Liver (tissue), 9 donors: ENCODE measurements around the gene FGF12. TPM values are rescaled to one million over a fixed set of nuclear protein-coding genes. Genes with fewer than 3 reads are reported as not detected.

Experiments used
- DNase-seq: peaks from one replicate; pipeline ENCODE4 v3.0.0-alpha.2; 2017; ENCODE audit warnings: low spot score
- H3K27ac ChIP-seq, 2 donors: one replicate each; pipeline ENCODE4 v1.7.0; 2013; ENCODE audit warnings: inconsistent platforms in 2 of 2, low read length in 2 of 2, control low read depth in 1 of 2, low read depth in 1 of 2, mild to moderate bottlenecking in 1 of 2
- H3K27me3 ChIP-seq, 4 donors: one replicate each; pipeline versions ENCODE4 v1.6.1 to v1.7.0; 2013; ENCODE audit warnings: low read length in 3 of 4, inconsistent platforms in 1 of 4, mild to moderate bottlenecking in 1 of 4, moderate library complexity in 1 of 4; ENCODE audit not compliant: control insufficient read depth in 4 of 4, insufficient read depth in 4 of 4
- H3K36me3 ChIP-seq, 4 donors: one replicate each; pipeline versions ENCODE4 v1.6.1 to v1.7.0; 2013; ENCODE audit warnings: low read length in 3 of 4, mild to moderate bottlenecking in 3 of 4, low read depth in 1 of 4, moderate library complexity in 1 of 4; ENCODE audit not compliant: control insufficient read depth in 4 of 4, insufficient read depth in 3 of 4
- H3K4me1 ChIP-seq, 4 donors: one replicate each; pipeline versions ENCODE4 v1.6.1 to v1.7.0; 2013; ENCODE audit warnings: low read length in 3 of 4, mild to moderate bottlenecking in 3 of 4, moderate library complexity in 1 of 4; ENCODE audit not compliant: control insufficient read depth in 4 of 4, insufficient read depth in 4 of 4
- H3K4me3 ChIP-seq, 3 donors: one replicate each; pipeline versions ENCODE4 v1.6.1 to v1.7.0; 2013; ENCODE audit warnings: low read length in 3 of 3, control low read depth in 1 of 3, low read depth in 1 of 3, mild to moderate bottlenecking in 1 of 3
- H3K9ac ChIP-seq, 2 donors: one replicate each; pipeline ENCODE4 v1.7.0; 2013; ENCODE audit warnings: low read length in 2 of 2, mild to moderate bottlenecking in 2 of 2, moderate library complexity in 2 of 2, control low read depth in 1 of 2, low read depth in 1 of 2
- H3K9me3 ChIP-seq, 4 donors: one replicate each; pipeline versions ENCODE4 v1.6.1 to v1.7.0; 2013; ENCODE audit warnings: low read length in 3 of 4; ENCODE audit not compliant: control insufficient read depth in 4 of 4
- ATF3 ChIP-seq: IDR thresholded peaks from 2 replicates; pipeline ENCODE4 v1.6.1; 2016; ENCODE audit warnings: antibody characterized with exemption
- CTCF ChIP-seq: fragments of 150-350 bp; IDR thresholded peaks from 2 replicates; pipeline ENCODE4 v1.5.1; 2017; ENCODE audit warnings: improper control_type of control experiment, low read depth, low read length; ENCODE audit not compliant: missing input control
- EGR1 ChIP-seq, 2 donors: IDR thresholded peaks; 2 replicates each; pipeline ENCODE4 v1.6.1; 2016 to 2018; ENCODE audit warnings: antibody characterized with exemption in 2 of 2, low read depth in 2 of 2
- FOXA1 ChIP-seq: IDR thresholded peaks from 2 replicates; pipeline ENCODE4 v1.6.1; 2016; ENCODE audit warnings: antibody characterized with exemption
- FOXA2 ChIP-seq: IDR thresholded peaks from 2 replicates; pipeline ENCODE4 v1.6.1; 2016; ENCODE audit warnings: antibody characterized with exemption
- GABPA ChIP-seq, 2 donors: IDR thresholded peaks in 1 of 2; conservative IDR thresholded peaks in 1 of 2; 2 replicates each; pipeline ENCODE4 v1.6.1; 2016; ENCODE audit warnings: antibody characterized with exemption in 2 of 2, mild to moderate bottlenecking in 1 of 2, moderate library complexity in 1 of 2
- HNF4A ChIP-seq, 2 donors: conservative IDR thresholded peaks; 2 replicates each; pipeline ENCODE4 v1.6.1; 2016; ENCODE audit warnings: antibody characterized with exemption in 2 of 2, mild to moderate bottlenecking in 2 of 2
- HNF4G ChIP-seq: IDR thresholded peaks from 2 replicates; pipeline ENCODE4 v1.6.1; 2016; ENCODE audit warnings: antibody characterized with exemption
- JUND ChIP-seq, 2 donors: IDR thresholded peaks; 2 replicates each; pipeline ENCODE4 v1.6.1; 2016; ENCODE audit warnings: antibody characterized with exemption in 2 of 2
- MAX ChIP-seq: IDR thresholded peaks from 2 replicates; pipeline ENCODE4 v1.6.1; 2016; ENCODE audit warnings: antibody characterized with exemption
- NR2F2 ChIP-seq: IDR thresholded peaks from 2 replicates; pipeline ENCODE4 v1.6.1; 2016; ENCODE audit warnings: antibody characterized with exemption
- RAD21 ChIP-seq, 2 donors: IDR thresholded peaks; 2 replicates each; pipeline ENCODE4 v1.6.1; 2016; ENCODE audit warnings: antibody characterized with exemption in 2 of 2, mild to moderate bottlenecking in 2 of 2
- RXRA ChIP-seq, 2 donors: IDR thresholded peaks; 2 replicates each; pipeline ENCODE4 v1.6.1; 2017 to 2018; ENCODE audit warnings: antibody characterized with exemption in 2 of 2, mild to moderate bottlenecking in 1 of 2
- SP1 ChIP-seq: IDR thresholded peaks from 2 replicates; pipeline ENCODE4 v1.6.1; 2018; ENCODE audit warnings: antibody characterized with exemption, mild to moderate bottlenecking
- TAF1 ChIP-seq: conservative IDR thresholded peaks from 2 replicates; pipeline ENCODE4 v1.6.1; 2016; ENCODE audit warnings: antibody characterized with exemption, mild to moderate bottlenecking
- YY1 ChIP-seq: IDR thresholded peaks from 2 replicates; pipeline ENCODE4 v1.6.1; 2016; ENCODE audit warnings: antibody characterized with exemption, mild to moderate bottlenecking
- ZBTB33 ChIP-seq: IDR thresholded peaks from 2 replicates; pipeline ENCODE4 v1.6.1; 2016; ENCODE audit warnings: antibody characterized with exemption
- WGBS: extraction: QIAGEN DNeasy Blood & Tissue Kit; methylation state at CpG from one replicate; pipeline ENCODE4 v1.1.7; 2013; 5-methylcytosine and 5-hydroxymethylcytosine counted together
- polyA plus RNA-seq, 2 donors: library from polyadenylated mRNA; stranded (reverse) in 1 of 2; unstranded in 1 of 2; fragments of 200-250 nt in 1 of 2; fragments of >200 nt in 1 of 2; fragmentation: Nextera tagmentation in 1 of 2; extraction: Ambion mirVana in 1 of 2; gene quantifications; one replicate each; pipeline versions ENCODE4 v1.2.1 to v1.2.3, GENCODE V29; 2013 to 2015
- total RNA-seq, 2 donors: library from RNA; depleted of rRNA; stranded (reverse); fragments of >200 nt; gene quantifications; one replicate each; pipeline ENCODE4 v1.2.3, GENCODE V29; 2014
- donor health status: healthy.
- donor health status: healthy.
- donor health status: healthy.
- donor health status: healthy.
- donor health status: healthy.

Gene FGF12
- total and polyA plus RNA-seq, 4 donors: 0.11 to 0.59 (median 0.19) TPM

GRCh38 chr3:192449036-192449435 lies 278.3 kb downstream of the FGF12 start:
- DNase-seq: no peak
- no peak overlapping the region for H3K27ac ChIP-seq

GRCh38 chr3:192445770-192446644 lies 281.3 kb downstream of the FGF12 start:
- TF ChIP-seq HNF4G: no peak
- no peak for TF ChIP-seq FOXA1
- TF ChIP-seq YY1: no peak
- TF ChIP-seq HNF4A (conservative IDR thresholded peaks at IDR 0.05): no peak
- no peaks in the 10 kb centered on the region for H3K9me3 ChIP-seq
- no peaks in the 10 kb centered on the region for H3K36me3 ChIP-seq
- H3K4me1 ChIP-seq: peaks cover 0 to 13% (median 10%) of the 10 kb centered on the region in 4 donors
- WGBS: 41% methylated on average over 10 of the region's 10 CpGs
- H3K4me3 ChIP-seq: no peak overlapping the region
- no peak for DNase-seq
- no peak overlapping the region for H3K27ac ChIP-seq
- no peak overlapping the region for H3K9ac ChIP-seq
- H3K27me3 ChIP-seq: peaks cover 0 to 15% (median 9%) of the 10 kb centered on the region in 4 donors

More at GRCh38 chr3:192449036-192449435, 278.3 kb downstream of the FGF12 start:
- H3K9ac ChIP-seq: no peak overlapping the region
- no peaks in the 10 kb centered on the region for H3K9me3 ChIP-seq
- H3K4me1 ChIP-seq: peaks cover 0 to 8% (median 5%) of the 10 kb centered on the region in 4 donors
- TF ChIP-seq TAF1: no peak
- peak in 1 of 2 donors; percentile 35 for TF ChIP-seq HNF4A (conservative IDR thresholded peaks at IDR 0.05)
- peak; percentile 43 for TF ChIP-seq FOXA2
- TF ChIP-seq SP1: no peak
- TF ChIP-seq GABPA (IDR thresholded peaks at IDR 0.05 in 1 of 2, conservative IDR thresholded peaks at IDR 0.05 in 1 of 2): no peak
- peak; percentile 41 for TF ChIP-seq CTCF
- no peak for TF ChIP-seq ZBTB33
- TF ChIP-seq EGR1 (IDR thresholded peaks at IDR 0.05; ENCODE audit: low read depth in 2 of 2): no peak
- TF ChIP-seq RAD21 (IDR thresholded peaks at IDR 0.05): peak; percentile 63 to 78
- peaks cover 0 to 18% (median 9%) of the 10 kb centered on the region in 4 donors for H3K27me3 ChIP-seq
- no peaks in the 10 kb centered on the region for H3K36me3 ChIP-seq
- H3K4me3 ChIP-seq: no peak overlapping the region
- WGBS: 49% methylated on average over 4 of the region's 4 CpGs

GRCh38 chr3:192444791-192445106 lies 282.6 kb downstream of the FGF12 start:
- Histone ChIP-seq H3K9me3 (no peaks in the 10 kb centered on the region), H3K27ac (no peak overlapping the region), H3K27me3 (peaks cover 0 to 15% (median 9%) of the 10 kb centered on the region in 4 donors), H3K36me3 (no peaks in the 10 kb centered on the region), H3K9ac (peak overlapping the region in 1 of 2 donors; percentile 47), H3K4me1 (peaks cover 0 to 13% (median 10%) of the 10 kb centered on the region in 4 donors), H3K4me3 (no peak overlapping the region)
- WGBS: 29% methylated on average over 4 of the region's 4 CpGs
- DNase-seq: no peak
- no peak for TF ChIP-seq RAD21 (IDR thresholded peaks at IDR 0.05)
- TF ChIP-seq NR2F2: no peak
- no peak for TF ChIP-seq HNF4G
- no peak for TF ChIP-seq YY1
- no peak for TF ChIP-seq MAX
- TF ChIP-seq JUND (IDR thresholded peaks at IDR 0.05): no peak
- no peak for TF ChIP-seq FOXA2
- TF ChIP-seq TAF1: no peak
- no peak for TF ChIP-seq HNF4A (conservative IDR thresholded peaks at IDR 0.05)
- no peak for TF ChIP-seq RXRA (IDR thresholded peaks at IDR 0.05)
- no peak for TF ChIP-seq CTCF
- no peak for TF ChIP-seq FOXA1
- no peak for TF ChIP-seq GABPA (IDR thresholded peaks at IDR 0.05 in 1 of 2, conservative IDR thresholded peaks at IDR 0.05 in 1 of 2)
- TF ChIP-seq EGR1 (IDR thresholded peaks at IDR 0.05; ENCODE audit: low read depth in 2 of 2): no peak
- no peak for TF ChIP-seq ATF3
